Neutrophil (primary cell): ENCODE measurements around the gene ARHGAP35.
"Not testable (repeated sequence)": the region's sequence is repeated elsewhere in the genome, so short reads cannot be mapped to it uniquely, and the experiment has no call there.

Experiments
- H3K27ac ChIP-seq: fragments of 200-600 bp; sonication (generic); 2 replicates; pipeline ENCODE4 v1.5.1; 2016; ENCODE audit warnings: mild to moderate bottlenecking, moderate library complexity
- H3K27me3 ChIP-seq: fragments of 200-600 bp; sonication (generic); 2 replicates; pipeline ENCODE4 v1.6.0; 2016; ENCODE audit warnings: mild to moderate bottlenecking
- H3K36me3 ChIP-seq: fragments of 200-600 bp; sonication (generic); 2 replicates; pipeline ENCODE4 v1.5.1; 2017
- H3K4me1 ChIP-seq, 2 experiments: fragments of 200-600 bp in 1 of 2; sonication (generic) in 1 of 2; 1 replicate in 1 of 2; 2 replicates in 1 of 2; pipeline versions ENCODE4 v1.5.1 to v1.6.1; 2013 to 2016; ENCODE audit warnings: low read depth in 1 of 2, low read length in 1 of 2, mild to moderate bottlenecking in 1 of 2, moderate library complexity in 1 of 2; ENCODE audit not compliant: control insufficient read depth in 1 of 2, insufficient read depth in 1 of 2
- H3K4me3 ChIP-seq, 2 experiments: fragments of 200-600 bp in 1 of 2; sonication (generic) in 1 of 2; 1 replicate in 1 of 2; 2 replicates in 1 of 2; pipeline ENCODE4 v1.5.1; 2013 to 2016; ENCODE audit warnings: low read depth in 1 of 2, low read length in 1 of 2, mild to moderate bottlenecking in 1 of 2, moderate library complexity in 1 of 2
- H3K9me3 ChIP-seq: fragments of 200-600 bp; sonication (generic); 2 replicates; pipeline ENCODE4 v1.5.1; 2016
- CTCF ChIP-seq: fragments of 200-600 bp; sonication (generic); IDR thresholded peaks from 2 replicates; pipeline ENCODE4 v1.5.1; 2016; ENCODE audit warnings: antibody characterized with exemption

The ARHGAP35 gene

GRCh38 chr19:46862974-46863632 lies 2.3 kb downstream of the ARHGAP35 start:
- Histone ChIP-seq H3K27me3 (no peaks in the 10 kb centered on the region), H3K36me3 (no peaks in the 10 kb centered on the region), H3K9me3 (no peaks in the 10 kb centered on the region), H3K4me1 (peaks cover 24 to 25% of the 10 kb centered on the region in 2 experiments), H3K4me3 (no peak overlapping the region), H3K27ac (no peak overlapping the region)
- TF ChIP-seq CTCF: no peak

GRCh38 chr19:46863818-46864629 lies 3.2 kb downstream of the ARHGAP35 start:
- Histone ChIP-seq H3K36me3 (no peaks in the 10 kb centered on the region), H3K27me3 (no peaks in the 10 kb centered on the region), H3K4me1 (peaks cover 24 to 25% of the 10 kb centered on the region in 2 experiments), H3K4me3 (no peak overlapping the region), H3K9me3 (no peaks in the 10 kb centered on the region), H3K27ac (no peak overlapping the region)
- no peak for TF ChIP-seq CTCF

GRCh38 chr19:46866407-46867136 lies 5.8 kb downstream of the ARHGAP35 start:
- H3K27ac ChIP-seq: no peak overlapping the region
- no peaks in the 10 kb centered on the region for H3K27me3 ChIP-seq
- H3K36me3 ChIP-seq: no peaks in the 10 kb centered on the region
- H3K9me3 ChIP-seq: no peaks in the 10 kb centered on the region
- no peak for TF ChIP-seq CTCF
- peaks cover 15 to 17% of the 10 kb centered on the region in 2 experiments for H3K4me1 ChIP-seq
- H3K4me3 ChIP-seq: no peak overlapping the region

GRCh38 chr19:46867170-46867569 lies 6.4 kb downstream of the ARHGAP35 start:
- TF ChIP-seq CTCF: no peak
- H3K4me1 ChIP-seq: peaks cover 9 to 11% of the 10 kb centered on the region in 2 experiments
- no peaks in the 10 kb centered on the region for H3K9me3 ChIP-seq
- no peaks in the 10 kb centered on the region for H3K36me3 ChIP-seq
- H3K4me3 ChIP-seq: no peak overlapping the region
- no peak overlapping the region for H3K27ac ChIP-seq
- no peaks in the 10 kb centered on the region for H3K27me3 ChIP-seq

GRCh38 chr19:46868025-46868802 lies 7.4 kb downstream of the ARHGAP35 start:
- no peaks in the 10 kb centered on the region for H3K36me3 ChIP-seq
- no peaks in the 10 kb centered on the region for H3K27me3 ChIP-seq
- no peak for TF ChIP-seq CTCF
- H3K4me3 ChIP-seq: no peak overlapping the region
- no peak overlapping the region for H3K27ac ChIP-seq
- H3K4me1 ChIP-seq: peaks cover 0 to under 1% of the 10 kb centered on the region in 2 experiments
- H3K9me3 ChIP-seq: no peaks in the 10 kb centered on the region

- H3K4me3 ChIP-seq, H3K36me3 ChIP-seq, H3K27ac ChIP-seq, H3K27me3 ChIP-seq, H3K4me1 ChIP-seq, H3K9me3 ChIP-seq: not testable (repeated sequence)
Observed at GRCh38 chr19:46871173-46871572, 10.4 kb downstream of the ARHGAP35 start.
